ENCODE results near the gene CPXM1. TPM values are rescaled to one million over a fixed set of nuclear protein-coding genes. Genes with fewer than 3 reads are reported as not detected.

Gene CPXM1
- total and polyA plus RNA-seq, 10 of the 15 experiments (the other 5 are each of a cell fraction or from before 2014, with no cell fraction given) = 0.22 to 3.9 (median 0.63) TPM; not detected in 2

DNA sequence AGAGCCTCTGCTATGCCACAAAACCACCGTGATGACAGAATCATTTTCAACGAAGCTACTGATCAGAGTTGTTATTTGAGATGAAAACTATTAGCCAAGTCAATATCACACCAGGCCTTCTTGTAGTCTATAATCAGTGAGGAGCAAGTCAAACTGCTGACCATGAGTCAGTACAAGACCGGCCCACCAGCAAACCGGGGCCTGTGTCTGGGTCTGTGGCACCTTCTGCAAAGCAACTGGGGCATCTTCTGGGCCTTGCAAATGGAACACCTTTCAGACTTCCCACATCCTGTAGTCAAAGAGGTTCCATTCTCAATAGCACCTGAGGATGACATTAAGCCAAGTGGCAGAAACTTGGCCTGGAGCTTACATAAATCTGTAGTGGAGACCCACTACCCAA is 38.5 kb downstream of the CPXM1 start:
- ChIA-PET RAD21 (ENCODE audit: unreplicated experiment) (no interaction called here), SMC1A (ENCODE audit: uncharacterized antibody, unreplicated experiment) (no interaction called here), CTCF (interaction anchor here (2.0 kb wide), 1 partner anchor 9 kb away, joined by 8 read pairs; no protein-coding TSS in a partner anchor), POLR2A (no interaction called here)
- intact Hi-C loops (cut with micrococcal nuclease; ENCODE audit: unreplicated experiment) = no loop called here
- Histone ChIP-seq H3K27me3 (replicated peaks in 1 of 2; ENCODE audit: control insufficient read depth in 2 of 2, insufficient read depth in 2 of 2, low read length in 1 of 2) (no peaks in the 10 kb centered on the region; a peak in 1 of 4 replicates), H3K4me1 (ENCODE audit: control insufficient read depth, insufficient read depth, low read length) (no peaks in the 10 kb centered on the region), H3K9me3 (replicated peaks; ENCODE audit: control insufficient read depth, insufficient read depth, low read length) (no peaks in the 10 kb centered on the region), H3K36me3 (ENCODE audit: control insufficient read depth in 2 of 2, insufficient read depth in 2 of 2, low read length in 1 of 2) (no peaks in the 10 kb centered on the region), H3K27ac (ENCODE audit: control insufficient read depth, insufficient read depth) (no peak overlapping the region), H4K20me1 (ENCODE audit: control insufficient read depth, insufficient read depth) (no peaks in the 10 kb centered on the region), H3K9ac (ENCODE audit: control insufficient read depth, insufficient read depth, low read length) (no peak overlapping the region), H3K4me3 (no peak overlapping the region), H3K4me2 (ENCODE audit: control insufficient read depth, insufficient read depth) (no peak overlapping the region), H2AFZ (ENCODE audit: control insufficient read depth, low read depth, low read length) (no peak overlapping the region), H3K79me2 (ENCODE audit: control insufficient read depth, insufficient read depth, low read length) (no peaks in the 10 kb centered on the region)
- DNase-seq (ENCODE audit: low read depth, low spot score) (no peak), FAIRE-seq (no peak), ATAC-seq (no peak)
- in situ Hi-C loops (cut with MboI) = no loop called here
- TF ChIP-seq SP1 (IDR thresholded peaks at IDR 0.05; ENCODE audit: low read depth, low read length) = no peak
- TF ChIP-seq, protein P1, sequence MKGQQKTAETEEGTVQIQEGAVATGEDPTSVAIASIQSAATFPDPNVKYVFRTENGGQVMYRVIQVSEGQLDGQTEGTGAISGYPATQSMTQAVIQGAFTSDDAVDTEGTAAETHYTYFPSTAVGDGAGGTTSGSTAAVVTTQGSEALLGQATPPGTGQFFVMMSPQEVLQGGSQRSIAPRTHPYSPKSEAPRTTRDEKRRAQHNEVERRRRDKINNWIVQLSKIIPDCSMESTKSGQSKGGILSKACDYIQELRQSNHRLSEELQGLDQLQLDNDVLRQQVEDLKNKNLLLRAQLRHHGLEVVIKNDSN (IDR thresholded peaks at IDR 0.05; ENCODE audit: borderline replicate concordance, extremely low read length, insufficient read depth, low read depth, low read length) = no peak
- TF ChIP-seq RFX5 (IDR thresholded peaks at IDR 0.05; ENCODE audit: low read depth, low read length) = no peak
- TF ChIP-seq ASH2L (IDR thresholded peaks at IDR 0.05; ENCODE audit: borderline replicate concordance, low read depth) = no peak
- TF ChIP-seq, protein P2, sequence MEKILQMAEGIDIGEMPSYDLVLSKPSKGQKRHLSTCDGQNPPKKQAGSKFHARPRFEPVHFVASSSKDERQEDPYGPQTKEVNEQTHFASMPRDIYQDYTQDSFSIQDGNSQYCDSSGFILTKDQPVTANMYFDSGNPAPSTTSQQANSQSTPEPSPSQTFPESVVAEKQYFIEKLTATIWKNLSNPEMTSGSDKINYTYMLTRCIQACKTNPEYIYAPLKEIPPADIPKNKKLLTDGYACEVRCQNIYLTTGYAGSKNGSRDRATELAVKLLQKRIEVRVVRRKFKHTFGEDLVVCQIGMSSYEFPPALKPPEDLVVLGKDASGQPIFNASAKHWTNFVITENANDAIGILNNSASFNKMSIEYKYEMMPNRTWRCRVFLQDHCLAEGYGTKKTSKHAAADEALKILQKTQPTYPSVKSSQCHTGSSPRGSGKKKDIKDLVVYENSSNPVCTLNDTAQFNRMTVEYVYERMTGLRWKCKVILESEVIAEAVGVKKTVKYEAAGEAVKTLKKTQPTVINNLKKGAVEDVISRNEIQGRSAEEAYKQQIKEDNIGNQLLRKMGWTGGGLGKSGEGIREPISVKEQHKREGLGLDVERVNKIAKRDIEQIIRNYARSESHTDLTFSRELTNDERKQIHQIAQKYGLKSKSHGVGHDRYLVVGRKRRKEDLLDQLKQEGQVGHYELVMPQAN (conservative IDR thresholded peaks at IDR 0.05) = no peak
- TF ChIP-seq CBX3 (IDR thresholded peaks at IDR 0.05; ENCODE audit: borderline replicate concordance, low read depth) = no peak
- TF ChIP-seq HDGF (IDR thresholded peaks at IDR 0.05) = no peak
- TF ChIP-seq, protein P3, sequence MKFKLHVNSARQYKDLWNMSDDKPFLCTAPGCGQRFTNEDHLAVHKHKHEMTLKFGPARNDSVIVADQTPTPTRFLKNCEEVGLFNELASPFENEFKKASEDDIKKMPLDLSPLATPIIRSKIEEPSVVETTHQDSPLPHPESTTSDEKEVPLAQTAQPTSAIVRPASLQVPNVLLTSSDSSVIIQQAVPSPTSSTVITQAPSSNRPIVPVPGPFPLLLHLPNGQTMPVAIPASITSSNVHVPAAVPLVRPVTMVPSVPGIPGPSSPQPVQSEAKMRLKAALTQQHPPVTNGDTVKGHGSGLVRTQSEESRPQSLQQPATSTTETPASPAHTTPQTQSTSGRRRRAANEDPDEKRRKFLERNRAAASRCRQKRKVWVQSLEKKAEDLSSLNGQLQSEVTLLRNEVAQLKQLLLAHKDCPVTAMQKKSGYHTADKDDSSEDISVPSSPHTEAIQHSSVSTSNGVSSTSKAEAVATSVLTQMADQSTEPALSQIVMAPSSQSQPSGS (IDR thresholded peaks at IDR 0.05; ENCODE audit: low read length) = no peak
- no peak for TF ChIP-seq KLF5 (IDR thresholded peaks at IDR 0.05; ENCODE audit: partially characterized antibody)
- TF ChIP-seq EZH2 (IDR thresholded peaks at IDR 0.05; ENCODE audit: borderline replicate concordance, control insufficient read depth, low read depth, low read length) = no peak
- TF ChIP-seq, protein P4, sequence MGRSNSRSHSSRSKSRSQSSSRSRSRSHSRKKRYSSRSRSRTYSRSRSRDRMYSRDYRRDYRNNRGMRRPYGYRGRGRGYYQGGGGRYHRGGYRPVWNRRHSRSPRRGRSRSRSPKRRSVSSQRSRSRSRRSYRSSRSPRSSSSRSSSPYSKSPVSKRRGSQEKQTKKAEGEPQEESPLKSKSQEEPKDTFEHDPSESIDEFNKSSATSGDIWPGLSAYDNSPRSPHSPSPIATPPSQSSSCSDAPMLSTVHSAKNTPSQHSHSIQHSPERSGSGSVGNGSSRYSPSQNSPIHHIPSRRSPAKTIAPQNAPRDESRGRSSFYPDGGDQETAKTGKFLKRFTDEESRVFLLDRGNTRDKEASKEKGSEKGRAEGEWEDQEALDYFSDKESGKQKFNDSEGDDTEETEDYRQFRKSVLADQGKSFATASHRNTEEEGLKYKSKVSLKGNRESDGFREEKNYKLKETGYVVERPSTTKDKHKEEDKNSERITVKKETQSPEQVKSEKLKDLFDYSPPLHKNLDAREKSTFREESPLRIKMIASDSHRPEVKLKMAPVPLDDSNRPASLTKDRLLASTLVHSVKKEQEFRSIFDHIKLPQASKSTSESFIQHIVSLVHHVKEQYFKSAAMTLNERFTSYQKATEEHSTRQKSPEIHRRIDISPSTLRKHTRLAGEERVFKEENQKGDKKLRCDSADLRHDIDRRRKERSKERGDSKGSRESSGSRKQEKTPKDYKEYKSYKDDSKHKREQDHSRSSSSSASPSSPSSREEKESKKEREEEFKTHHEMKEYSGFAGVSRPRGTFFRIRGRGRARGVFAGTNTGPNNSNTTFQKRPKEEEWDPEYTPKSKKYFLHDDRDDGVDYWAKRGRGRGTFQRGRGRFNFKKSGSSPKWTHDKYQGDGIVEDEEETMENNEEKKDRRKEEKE (IDR thresholded peaks at IDR 0.05) = no peak
- BruUV-seq (replicated peaks) = no TSS peak
- WGBS (ENCODE audit: insufficient coverage, insufficient replicate concordance, low lambda C conversion rate, missing lambda C conversion rate) = 38% methylated on average over 4 of the region's 4 CpGs
